ENCODE data around the gene CENPX. TPM values are rescaled to one million over a fixed set of nuclear protein-coding genes. Genes with fewer than 3 reads are reported as not detected.

Gene CENPX
- total and polyA plus RNA-seq, 2 of the 13 experiments (the other 11 are each of a cell fraction or from before 2014, with no cell fraction given), result 92.7 to 170 TPM

- H4K20me1 ChIP-seq (ENCODE audit: insufficient read depth, low read length), result no peaks in the 10 kb centered on the region
- ATAC-seq (peak; percentile 58), DNase-seq (ENCODE audit: low spot score) (no peak), FAIRE-seq (no peak)
- H3K27me3 ChIP-seq (ENCODE audit: control insufficient read depth in 1 of 2, insufficient read depth in 2 of 2, low read length in 2 of 2), result no peaks in the 10 kb centered on the region
- peaks cover 3 to 16% of the 10 kb centered on the region in 2 experiments; a peak in 3 of 5 replicates for H3K36me3 ChIP-seq (replicated peaks in 1 of 2; ENCODE audit: control insufficient read depth in 1 of 2, insufficient read depth in 2 of 2, low read length in 2 of 2)
- no peak overlapping the region for H3K9ac ChIP-seq (ENCODE audit: insufficient read depth, low read depth, low read length)
- H2AFZ ChIP-seq (ENCODE audit: low read length), result no peak overlapping the region
- no peak overlapping the region for H3K4me2 ChIP-seq (ENCODE audit: low read depth, low read length)
- intact Hi-C loops (cut with micrococcal nuclease; ENCODE audit: unreplicated experiment), result no loop called here
- POLR2A ChIA-PET, result interaction anchor here (0.8 to 2.6 kb wide), 4 partner anchors 8 to 107 kb away, joined by 3 to 12 read pairs (median 3); partner anchors contain the start of genes GPS1, PYCR1 and RFNG
- WGBS (ENCODE audit: low lambda C conversion rate), result 65% methylated on average over 15 of the region's 16 CpGs
- in situ Hi-C loops (cut with HindIII; ENCODE audit: extremely low pct_ligation_motif_present, low pct_unique_long_range_greater_than_20kb), result no loop called here
- no peaks in the 10 kb centered on the region for H3K9me3 ChIP-seq (ENCODE audit: low read length)
- peaks cover 51% of the 10 kb centered on the region for H3K4me1 ChIP-seq (ENCODE audit: insufficient read depth, low read length)
- CTCF ChIA-PET (ENCODE audit: low intra/inter-chr PET ratio, low total read pairs), result no interaction called here
- no peak overlapping the region for H3K27ac ChIP-seq (ENCODE audit: extremely low read length, insufficient read depth, low read length)
- no peak overlapping the region for H3K4me3 ChIP-seq (replicated peaks in 1 of 3; ENCODE audit: insufficient read depth in 1 of 3, low read depth in 2 of 3, low read length in 3 of 3)
- no peaks in the 10 kb centered on the region for H3K79me2 ChIP-seq (ENCODE audit: insufficient read depth, low read length)
- no TSS peak for BruUV-seq (replicated peaks)
- no peak for TF ChIP-seq PRPF4 (IDR thresholded peaks at IDR 0.05; ENCODE audit: low read depth, low read length, poor library complexity, severe bottlenecking)
- no peak for TF ChIP-seq GPN1 (CRISPR knock-in tag; IDR thresholded peaks at IDR 0.05; ENCODE audit: borderline replicate concordance)
- TF ChIP-seq RELA (CRISPR knock-in tag; IDR thresholded peaks at IDR 0.05), result no peak
- no peak for TF ChIP-seq ZNF225 (CRISPR knock-in tag; IDR thresholded peaks at IDR 0.05)
- no peak for TF ChIP-seq FOXC1 (CRISPR knock-in tag; IDR thresholded peaks at IDR 0.05; ENCODE audit: borderline replicate concordance)
- TF ChIP-seq NCOA1 (CRISPR knock-in tag; IDR thresholded peaks at IDR 0.05), result no peak
- no peak for TF ChIP-seq ZBTB20 (CRISPR knock-in tag; IDR thresholded peaks at IDR 0.05; ENCODE audit: borderline replicate concordance, low read depth)
- TF ChIP-seq SNRNP70 (IDR thresholded peaks at IDR 0.05; ENCODE audit: low read depth, low read length), result no peak
- TF ChIP-seq ZNF552 (CRISPR knock-in tag; IDR thresholded peaks at IDR 0.05; ENCODE audit: borderline replicate concordance), result no peak
- TF ChIP-seq ZNF773 (CRISPR knock-in tag; IDR thresholded peaks at IDR 0.05; ENCODE audit: borderline replicate concordance), result no peak
- peak; percentile 38; the same call in 1 of the 2 replicates for TF ChIP-seq ZFP91 (CRISPR knock-in tag; IDR thresholded peaks at IDR 0.05; ENCODE audit: borderline replicate concordance)
- TF ChIP-seq PHF21A (CRISPR knock-in tag; IDR thresholded peaks at IDR 0.05), result no peak
- TF ChIP-seq KDM6A (CRISPR knock-in tag; IDR thresholded peaks at IDR 0.05; ENCODE audit: low read depth), result no peak
- no peak for TF ChIP-seq MED8 (CRISPR knock-in tag; IDR thresholded peaks at IDR 0.05; ENCODE audit: insufficient replicate concordance)
- no peak for TF ChIP-seq E2F1 (CRISPR knock-in tag; IDR thresholded peaks at IDR 0.05)
- TF ChIP-seq CENPX (CRISPR knock-in tag; IDR thresholded peaks at IDR 0.05), result no peak
- no peak for TF ChIP-seq TBP (CRISPR knock-in tag; IDR thresholded peaks at IDR 0.05)
- TF ChIP-seq KDM4B (CRISPR knock-in tag; IDR thresholded peaks at IDR 0.05), result no peak
- no peak for TF ChIP-seq PRMT3 (CRISPR knock-in tag; IDR thresholded peaks at IDR 0.05; ENCODE audit: borderline replicate concordance, low read depth)
- no peak for TF ChIP-seq POLR2G (IDR thresholded peaks at IDR 0.05; ENCODE audit: low read depth, low read length)
- TF ChIP-seq ZNF383 (CRISPR knock-in tag; IDR thresholded peaks at IDR 0.05; ENCODE audit: borderline replicate concordance), result no peak
- TF ChIP-seq YEATS4 (CRISPR knock-in tag; IDR thresholded peaks at IDR 0.05; ENCODE audit: borderline replicate concordance), result no peak
- TF ChIP-seq ZNF138 (CRISPR knock-in tag; IDR thresholded peaks at IDR 0.05; ENCODE audit: low read depth), result no peak
Observed at GRCh38 chr17:82043507-82043906, 20.8 kb upstream of the CENPX start.

All from HepG2 (cell line).